ELR (cell line): ENCODE measurements around the gene GMNN.
"Not testable (repeated sequence)": the region's sequence is repeated elsewhere in the genome, so short reads cannot be mapped to it uniquely, and the experiment has no call there.

Source experiments
- DNase-seq: peaks from one replicate; pipeline ENCODE4 v3.0.0-alpha.2; 2015; ENCODE audit warnings: low read depth

The GMNN gene

GRCh38 chr6:24774696-24775519 lies at the start of gene GMNN:
GMNN (plus strand) TSS chr6:24774937; CDS start chr6:24777247, 2,310 bp downstream.
- DNase-seq = peak; percentile 97

- DNase-seq = not testable (repeated sequence)
Measured at GRCh38 chr6:24730653-24731052, 44.1 kb upstream of the GMNN start.

- DNase-seq = not testable (repeated sequence)
Measured at GRCh38 chr6:24731456-24732134, 43.1 kb upstream of the GMNN start.

GRCh38 chr6:24734166-24734565 lies 40.6 kb upstream of the GMNN start:
- DNase-seq = no peak

GRCh38 chr6:24734710-24735109 lies 40.0 kb upstream of the GMNN start:
- not testable (repeated sequence) for DNase-seq

- DNase-seq = no peak
Measured at GRCh38 chr6:24738741-24739140, 36.0 kb upstream of the GMNN start.

GRCh38 chr6:24740861-24741260 lies 33.9 kb upstream of the GMNN start:
- peak; percentile 64 for DNase-seq

GRCh38 chr6:24742216-24742738 lies 32.5 kb upstream of the GMNN start:
- no peak for DNase-seq

- peak; percentile 98 for DNase-seq
Measured at GRCh38 chr6:24743265-24743943, 31.3 kb upstream of the GMNN start.

- no peak for DNase-seq
Measured at GRCh38 chr6:24743944-24744335, 30.8 kb upstream of the GMNN start.

- no peak for DNase-seq
Measured at GRCh38 chr6:24744911-24745310, 29.8 kb upstream of the GMNN start.

GRCh38 chr6:24749297-24749696 lies 25.4 kb upstream of the GMNN start:
- no peak for DNase-seq

- DNase-seq = not testable (repeated sequence)
Measured at GRCh38 chr6:24750878-24751277, 23.9 kb upstream of the GMNN start.

- no peak for DNase-seq
Measured at GRCh38 chr6:24752503-24752902, 22.2 kb upstream of the GMNN start.

GRCh38 chr6:24752917-24753492 lies 21.7 kb upstream of the GMNN start:
- DNase-seq = no peak

GRCh38 chr6:24753545-24753944 lies 21.2 kb upstream of the GMNN start:
- no peak for DNase-seq

GRCh38 chr6:24754378-24754777 lies 20.4 kb upstream of the GMNN start:
- not testable (repeated sequence) for DNase-seq

GRCh38 chr6:24755279-24755678 lies 19.5 kb upstream of the GMNN start:
- DNase-seq = no peak

GRCh38 chr6:24757611-24758010 lies 17.1 kb upstream of the GMNN start:
- DNase-seq = no peak

GRCh38 chr6:24759718-24760117 lies 15.0 kb upstream of the GMNN start:
- no peak for DNase-seq

- no peak for DNase-seq
Measured at GRCh38 chr6:24760210-24760609, 14.5 kb upstream of the GMNN start.

- DNase-seq = no peak
Measured at GRCh38 chr6:24761193-24761835, 13.4 kb upstream of the GMNN start.
